ENCODE data around the gene MAPK13.

MAPK13 gene

GRCh38 chr6:36145495-36145894, 15.2 kb downstream of the MAPK13 start:
- DNase-seq: no peak

- DNase-seq: no peak
Measured at GRCh38 chr6:36147294-36147693, 17.0 kb downstream of the MAPK13 start.

- no peak for DNase-seq
Measured at GRCh38 chr6:36149476-36149875, 19.2 kb downstream of the MAPK13 start.

GRCh38 chr6:36150283-36150682, 20.0 kb downstream of the MAPK13 start:
- no peak for DNase-seq

- DNase-seq: no peak
Measured at GRCh38 chr6:36154286-36154685, 24.0 kb downstream of the MAPK13 start.

GRCh38 chr6:36155662-36156061, 25.3 kb downstream of the MAPK13 start:
- DNase-seq: no peak

- DNase-seq: no peak
Measured at GRCh38 chr6:36160147-36160760, 29.9 kb downstream of the MAPK13 start.

- DNase-seq: no peak
Measured at GRCh38 chr6:36169023-36170007, 39.0 kb downstream of the MAPK13 start.

GRCh38 chr6:36170704-36171103, 40.4 kb downstream of the MAPK13 start:
- no peak for DNase-seq

GRCh38 chr6:36171573-36171972, 41.3 kb downstream of the MAPK13 start:
- no peak for DNase-seq

GRCh38 chr6:36177166-36177565, 46.9 kb downstream of the MAPK13 start:
- no peak for DNase-seq

GRCh38 chr6:36178544-36178943, 48.2 kb downstream of the MAPK13 start:
- no peak for DNase-seq

- no peak for DNase-seq
Measured at GRCh38 chr6:36180126-36180525, 49.8 kb downstream of the MAPK13 start.

GRCh38 chr6:36184311-36184710, 54.0 kb downstream of the MAPK13 start:
- DNase-seq: no peak

- DNase-seq: no peak
Measured at GRCh38 chr6:36186199-36186598, 55.9 kb downstream of the MAPK13 start.

- DNase-seq: no peak
Measured at GRCh38 chr6:36187446-36187845, 57.1 kb downstream of the MAPK13 start.

All from right kidney (tissue), 1 donor.